Measurements from ENCODE around the gene RAB11A.

Gene RAB11A

GRCh38 chr15:65887565-65887964 lies 18.3 kb downstream of the RAB11A start:
- DNase-seq, result no peak

GRCh38 chr15:65888981-65889380 lies 19.7 kb downstream of the RAB11A start:
- no peak for DNase-seq

- DNase-seq, result no peak
Measured at GRCh38 chr15:65893060-65893459, 23.8 kb downstream of the RAB11A start.

GRCh38 chr15:65896236-65896635 lies 26.9 kb downstream of the RAB11A start:
- no peak for DNase-seq

- DNase-seq, result peak; percentile 14
Measured at GRCh38 chr15:65900488-65900887, 31.2 kb downstream of the RAB11A start.

- DNase-seq, result no peak
Measured at GRCh38 chr15:65901336-65901735, 32.0 kb downstream of the RAB11A start.

- DNase-seq, result no peak
Measured at GRCh38 chr15:65901836-65902235, 32.5 kb downstream of the RAB11A start.

- DNase-seq, result peak; percentile 87
Measured at GRCh38 chr15:65902373-65902772, 33.1 kb downstream of the RAB11A start.

- DNase-seq, result no peak
Measured at GRCh38 chr15:65903296-65904073, 34.2 kb downstream of the RAB11A start.

GRCh38 chr15:65904301-65904700 lies 35.0 kb downstream of the RAB11A start:
- DNase-seq, result no peak

- DNase-seq, result no peak
Measured at GRCh38 chr15:65906396-65906795, 37.1 kb downstream of the RAB11A start.

- no peak for DNase-seq
Measured at GRCh38 chr15:65907661-65908060, 38.4 kb downstream of the RAB11A start.

- no peak for DNase-seq
Measured at GRCh38 chr15:65908876-65909275, 39.6 kb downstream of the RAB11A start.

- DNase-seq, result no peak
Measured at GRCh38 chr15:65909831-65910230, 40.5 kb downstream of the RAB11A start.

GRCh38 chr15:65910341-65910740 lies 41.0 kb downstream of the RAB11A start:
- DNase-seq, result no peak

GRCh38 chr15:65912235-65912634 lies 42.9 kb downstream of the RAB11A start:
- DNase-seq, result no peak

GRCh38 chr15:65913631-65914199 lies 44.4 kb downstream of the RAB11A start:
- DNase-seq, result no peak

GRCh38 chr15:65914386-65914785 lies 45.1 kb downstream of the RAB11A start:
- DNase-seq, result no peak

- no peak for DNase-seq
Measured at GRCh38 chr15:65914981-65915925, 46.0 kb downstream of the RAB11A start.

GRCh38 chr15:65916041-65916663 lies 46.9 kb downstream of the RAB11A start:
- no peak for DNase-seq

GRCh38 chr15:65916664-65917406 lies 47.5 kb downstream of the RAB11A start:
- no peak for DNase-seq

GRCh38 chr15:65917407-65917756 lies 48.1 kb downstream of the RAB11A start:
- no peak for DNase-seq

Data from GF-D8 (cell line).